Measurements from ENCODE around the gene NANOS3.
"Not testable (repeated sequence)": the region's sequence is repeated elsewhere in the genome, so short reads cannot be mapped to it uniquely, and the experiment has no call there.

NANOS3 gene

DNA sequence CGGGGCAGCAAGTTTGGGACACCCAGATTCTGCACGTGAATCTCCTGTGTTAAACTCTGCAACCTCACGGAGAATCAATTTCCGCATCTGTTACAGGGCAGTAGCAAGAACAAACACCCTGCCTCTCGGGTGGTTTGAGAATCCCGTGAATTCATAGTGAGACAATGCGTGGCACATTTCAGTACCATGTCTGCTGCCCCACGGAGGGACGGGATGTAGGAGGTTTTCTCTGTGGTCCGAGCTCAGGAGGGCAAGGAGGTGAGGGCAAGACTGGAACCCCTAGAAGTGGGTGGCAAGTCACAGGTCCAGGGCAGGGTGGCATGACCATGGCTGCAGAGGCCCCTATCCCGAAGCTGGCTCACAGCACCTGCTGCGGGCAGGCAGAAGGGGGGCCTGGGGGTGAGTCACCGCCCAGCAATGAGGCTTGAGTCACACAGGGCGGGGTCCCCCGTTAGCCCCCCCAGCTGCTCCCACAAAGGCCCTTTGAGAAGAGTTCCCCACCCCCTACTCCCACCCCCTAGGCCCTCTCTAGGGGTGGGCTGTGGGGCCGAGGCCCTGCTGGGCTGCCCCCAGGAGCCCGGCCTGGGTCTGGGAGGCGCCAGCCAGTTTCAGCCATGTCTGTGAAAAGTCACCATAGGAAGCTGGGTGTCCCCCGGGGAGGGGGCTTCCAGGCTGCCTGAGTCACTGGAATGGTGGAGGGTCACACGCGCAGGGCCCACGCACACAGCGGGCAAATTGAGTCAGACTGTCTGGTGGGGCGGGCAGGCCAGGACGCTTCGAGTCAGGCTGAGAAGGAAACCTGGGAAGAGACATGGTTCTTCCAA, 25.8 kb upstream of the NANOS3 start:
- no peaks in the 10 kb centered on the region for H3K9me3 Mint-ChIP-seq
- peak in 1 of 2 donors; percentile 43 for DNase-seq
- H3K4me1 Mint-ChIP-seq, result peaks cover 43% of the 10 kb centered on the region
- ATAC-seq, result no peak
- peak overlapping the region; percentile 80 to 89 for H3K27ac Mint-ChIP-seq
- peak overlapping the region; percentile 35 to 60 for H3K4me3 Mint-ChIP-seq
- H3K27me3 Mint-ChIP-seq, result no peaks in the 10 kb centered on the region

DNA sequence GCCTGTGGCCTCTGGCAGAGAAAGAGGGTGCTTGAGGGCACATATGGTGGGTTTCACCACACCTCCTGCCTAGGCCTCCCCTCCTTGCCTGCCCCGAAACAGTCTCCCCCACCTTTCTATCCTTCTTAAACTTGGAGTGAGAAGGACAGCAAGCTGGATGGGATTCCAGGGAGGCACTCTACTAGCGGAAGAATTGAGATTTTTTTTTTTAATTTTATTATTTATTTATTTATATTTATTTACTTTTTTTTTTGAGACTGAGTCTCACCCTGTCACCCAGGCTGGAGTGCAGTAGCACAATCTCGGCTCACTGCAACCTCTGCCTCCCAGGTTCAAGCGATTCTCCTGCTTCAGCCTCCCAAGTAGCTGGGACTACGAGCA, 25.2 kb upstream of the NANOS3 start:
- H3K4me1 Mint-ChIP-seq, result peaks cover 37% of the 10 kb centered on the region
- not testable (repeated sequence) for H3K4me3 Mint-ChIP-seq, H3K9me3 Mint-ChIP-seq, H3K27me3 Mint-ChIP-seq, ATAC-seq, DNase-seq, H3K27ac Mint-ChIP-seq

DNA sequence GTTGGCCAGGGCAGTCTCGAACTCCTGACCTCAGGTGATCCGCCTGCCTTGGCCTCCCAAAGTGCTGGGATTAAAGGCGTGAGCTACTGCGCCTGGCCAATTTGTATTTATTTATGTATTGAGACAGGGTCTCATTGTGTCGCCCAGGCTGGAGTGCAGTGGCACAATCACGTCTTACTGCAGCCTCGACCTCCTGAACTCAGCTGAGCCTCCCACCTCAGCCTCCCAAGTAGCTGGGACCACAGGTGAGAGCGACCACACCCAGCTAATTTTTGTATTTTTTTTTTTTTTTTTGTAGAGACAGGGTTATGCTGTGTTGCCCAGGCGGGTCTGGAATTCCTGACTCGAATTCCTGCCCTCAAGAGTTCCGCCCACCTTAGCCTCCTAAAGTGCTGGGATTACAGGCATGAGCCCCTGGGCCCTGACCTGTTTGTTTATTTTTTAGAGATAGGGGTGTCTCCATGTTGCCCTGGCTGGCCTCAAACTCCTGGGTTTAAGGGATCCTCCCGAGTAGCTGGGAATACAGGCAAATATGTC, 24.7 kb upstream of the NANOS3 start:
- peaks cover 34% of the 10 kb centered on the region for H3K4me1 Mint-ChIP-seq
- H3K27me3 Mint-ChIP-seq, H3K27ac Mint-ChIP-seq, ATAC-seq, H3K4me3 Mint-ChIP-seq, DNase-seq, H3K9me3 Mint-ChIP-seq: not testable (repeated sequence)

DNA sequence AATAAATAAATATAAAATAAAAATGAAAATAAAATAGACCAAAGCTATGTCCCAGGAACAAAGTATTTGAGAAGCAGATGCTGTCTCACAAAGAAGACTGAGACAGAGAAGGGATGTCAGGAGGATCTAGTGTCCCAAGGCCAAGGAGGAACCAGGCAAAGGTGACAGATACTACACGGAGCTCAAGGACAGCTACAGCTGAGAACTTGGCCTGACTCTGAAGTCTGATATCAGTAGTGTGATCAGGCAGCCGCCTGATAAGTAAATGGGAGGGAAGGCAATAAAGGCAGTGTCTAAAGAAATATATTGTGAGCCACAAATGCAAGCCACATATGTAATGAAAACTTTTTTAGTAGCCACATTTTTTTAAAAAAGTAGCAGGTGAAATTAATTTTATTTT, 20.4 kb upstream of the NANOS3 start:
- Mint-ChIP-seq H3K4me3 (no peak overlapping the region), H3K4me1 (peaks cover 23% of the 10 kb centered on the region), H3K27me3 (no peaks in the 10 kb centered on the region), H3K9me3 (no peaks in the 10 kb centered on the region), H3K27ac (peak overlapping the region in 1 of 2 donors; percentile 7)
- no peak for DNase-seq
- ATAC-seq, result no peak

DNA sequence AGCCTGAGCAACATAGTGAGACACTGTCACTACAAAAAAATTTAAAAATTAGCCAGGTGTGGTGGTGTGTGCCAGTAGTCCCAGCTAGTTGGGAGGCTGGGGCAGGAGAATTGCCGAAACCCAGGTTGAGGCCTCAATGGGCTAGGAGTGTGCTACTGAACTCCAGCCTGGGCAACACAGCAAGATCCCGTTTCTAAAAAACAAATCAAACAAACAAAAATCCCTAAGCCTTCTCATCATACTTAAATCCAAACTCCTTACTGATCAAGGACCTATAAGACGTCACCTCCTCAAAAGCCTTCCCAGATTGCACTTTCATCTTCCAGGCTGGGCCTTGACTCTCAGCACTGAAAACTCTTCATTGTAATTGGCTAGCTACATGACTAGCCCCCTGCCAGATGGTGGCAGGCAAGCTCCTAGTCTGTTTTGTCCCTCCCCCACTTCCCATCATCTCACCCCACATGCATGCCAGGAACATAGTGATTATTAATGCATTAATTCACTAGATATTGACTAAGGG, 17.5 kb upstream of the NANOS3 start:
- no peak for DNase-seq
- ATAC-seq, result no peak
- H3K4me3 Mint-ChIP-seq, result no peak overlapping the region
- peaks cover 20% of the 10 kb centered on the region for H3K27me3 Mint-ChIP-seq
- H3K9me3 Mint-ChIP-seq, result no peaks in the 10 kb centered on the region
- no peak overlapping the region for H3K27ac Mint-ChIP-seq
- H3K4me1 Mint-ChIP-seq, result peaks cover 50% of the 10 kb centered on the region

DNA sequence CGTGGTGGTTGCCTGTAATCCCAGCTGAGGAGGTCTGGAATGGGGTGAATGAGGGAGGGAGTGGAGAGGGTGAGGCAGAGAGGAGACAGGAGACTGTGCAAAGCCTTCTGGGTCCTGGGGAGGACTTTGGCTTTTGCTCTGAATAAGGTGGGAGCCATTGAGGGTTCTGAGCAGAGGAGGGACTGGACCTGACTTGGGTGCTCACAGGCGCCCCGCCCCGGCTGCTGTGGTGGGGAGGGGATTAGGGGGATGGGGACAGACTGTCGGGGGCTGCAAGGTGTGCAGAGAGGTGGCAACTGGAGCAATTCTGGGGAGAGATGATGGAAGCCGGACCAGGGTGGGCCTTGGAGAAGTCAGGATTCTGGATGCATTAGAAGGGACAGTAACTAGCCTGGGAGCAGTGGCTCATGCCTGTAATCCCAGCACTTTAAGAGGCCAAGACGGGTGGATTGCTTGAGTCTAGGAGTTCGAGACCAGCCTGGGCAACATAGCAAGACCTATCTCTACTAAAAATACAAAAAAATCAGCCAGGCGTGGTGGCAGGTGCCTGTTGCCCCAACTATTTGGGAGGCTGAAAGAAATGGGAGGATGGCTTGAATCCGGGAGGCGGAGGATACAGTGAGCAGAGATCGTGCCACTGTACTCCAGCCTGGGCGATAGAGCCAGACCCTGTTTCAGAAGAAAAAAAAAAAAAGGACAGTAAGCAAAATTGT, 16.1 kb upstream of the NANOS3 start:
- Mint-ChIP-seq H3K27ac (peak overlapping the region; percentile 97 to 99), H3K9me3 (no peaks in the 10 kb centered on the region), H3K4me3 (peak overlapping the region; percentile 98 to 100), H3K27me3 (peaks cover 25% of the 10 kb centered on the region), H3K4me1 (peaks cover 55% of the 10 kb centered on the region)
- DNase-seq, result no peak
- ATAC-seq, result no peak

DNA sequence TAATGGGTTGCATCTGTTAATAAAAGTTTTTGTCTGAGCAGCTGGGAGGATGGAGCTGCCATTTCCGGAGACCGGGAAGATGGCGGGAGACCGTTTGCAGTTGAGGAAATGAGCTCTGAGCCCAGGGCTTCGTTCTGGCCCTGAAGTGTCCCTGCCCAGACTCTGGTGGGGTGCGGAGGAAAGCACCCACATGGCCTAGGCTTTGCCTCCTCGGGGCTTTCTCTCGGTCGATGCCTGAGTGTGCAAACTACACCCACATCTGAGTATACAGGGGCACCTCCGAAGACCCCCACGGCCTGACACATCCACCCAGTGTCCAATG, 15.6 kb upstream of the NANOS3 start:
- Mint-ChIP-seq H3K27me3 (peaks cover 29% of the 10 kb centered on the region), H3K27ac (peak overlapping the region; percentile 97 to 99), H3K9me3 (no peaks in the 10 kb centered on the region), H3K4me1 (peaks cover 59% of the 10 kb centered on the region), H3K4me3 (peak overlapping the region; percentile 98 to 100)
- ATAC-seq (peak; percentile 49), DNase-seq (no peak)

DNA sequence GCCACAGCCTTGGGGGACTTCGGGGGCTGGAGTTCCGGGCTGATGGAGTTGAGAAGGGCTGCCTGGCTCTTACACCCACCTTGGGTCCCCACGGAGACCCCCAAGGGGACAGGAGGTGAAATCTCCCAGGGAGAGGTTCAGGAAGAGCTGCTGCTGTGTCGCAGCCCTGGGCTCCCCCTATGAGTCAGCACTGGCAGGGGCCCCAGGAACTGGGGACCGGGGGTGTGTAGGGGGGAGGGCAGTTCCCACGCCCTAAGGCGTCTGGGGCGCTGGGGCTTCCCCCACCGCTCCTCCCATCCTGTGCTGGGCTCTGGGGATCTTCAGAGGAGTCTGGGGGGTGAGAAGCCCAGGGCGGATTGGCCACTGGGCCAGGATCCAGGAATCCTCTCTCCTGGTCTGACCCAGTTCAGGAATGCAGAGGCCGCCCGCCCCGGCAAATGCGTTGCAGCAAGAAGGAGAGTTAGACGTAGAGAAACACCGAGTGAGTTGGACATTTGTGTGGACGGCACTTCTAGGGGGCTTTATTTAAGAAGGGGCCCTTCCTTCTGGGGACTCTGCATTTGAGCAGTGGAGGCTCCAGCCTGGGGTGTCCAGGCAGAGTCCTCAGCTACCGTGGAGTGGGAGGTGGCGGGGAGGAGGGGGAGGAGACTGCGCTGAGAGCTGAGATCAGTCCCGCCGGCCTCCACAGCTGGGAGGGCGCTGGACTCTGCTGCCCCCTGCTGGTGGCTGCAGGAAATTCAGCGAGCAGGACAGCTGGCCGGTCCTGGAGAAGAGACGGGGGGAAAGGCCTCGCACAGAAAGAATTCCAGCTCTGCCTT, 15.0 kb upstream of the NANOS3 start:
- peak overlapping the region; percentile 97 to 99 for H3K27ac Mint-ChIP-seq
- H3K4me3 Mint-ChIP-seq, result peak overlapping the region; percentile 98 to 100
- H3K4me1 Mint-ChIP-seq, result peaks cover 65% of the 10 kb centered on the region
- no peaks in the 10 kb centered on the region for H3K9me3 Mint-ChIP-seq
- peaks cover 35% of the 10 kb centered on the region for H3K27me3 Mint-ChIP-seq
- ATAC-seq, result peak; percentile 94
- DNase-seq, result peak; percentile 87 to 88

DNA sequence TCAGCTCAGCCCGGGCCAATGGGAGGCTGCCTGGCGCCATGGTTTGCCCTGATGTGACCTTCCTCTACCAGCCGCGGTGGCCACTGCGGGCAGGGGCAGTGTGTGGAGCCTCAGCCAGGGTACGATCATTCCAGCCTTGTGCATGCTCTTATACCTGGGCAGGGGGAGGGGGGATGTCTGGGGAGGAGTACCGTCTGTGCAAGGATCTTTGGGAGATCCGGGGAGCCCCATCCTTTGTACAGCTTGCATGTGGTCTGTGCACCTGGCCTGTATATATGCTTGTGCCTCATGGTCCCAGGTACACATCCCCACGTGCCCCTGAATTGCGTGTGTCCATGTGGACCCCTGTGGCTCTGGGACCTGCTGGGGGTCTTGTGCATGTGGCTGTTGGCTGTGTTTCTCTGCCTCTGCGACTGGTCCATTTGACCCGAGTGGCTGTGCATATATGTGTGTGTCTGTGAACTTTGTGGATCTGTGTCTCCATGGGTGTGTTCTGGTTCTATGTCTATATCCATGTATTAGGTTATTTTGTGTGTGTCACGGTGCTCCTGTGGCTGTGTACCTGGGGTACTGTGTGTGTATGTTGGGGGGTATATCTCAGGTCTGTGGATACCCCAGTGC, 12.8 kb upstream of the NANOS3 start:
- Mint-ChIP-seq H3K27me3 (peaks cover 50% of the 10 kb centered on the region), H3K4me3 (peak overlapping the region; percentile 77 to 79), H3K4me1 (peaks cover 76% of the 10 kb centered on the region), H3K9me3 (no peaks in the 10 kb centered on the region), H3K27ac (peak overlapping the region in 1 of 2 donors; percentile 64)
- DNase-seq, result no peak
- ATAC-seq, result no peak

DNA sequence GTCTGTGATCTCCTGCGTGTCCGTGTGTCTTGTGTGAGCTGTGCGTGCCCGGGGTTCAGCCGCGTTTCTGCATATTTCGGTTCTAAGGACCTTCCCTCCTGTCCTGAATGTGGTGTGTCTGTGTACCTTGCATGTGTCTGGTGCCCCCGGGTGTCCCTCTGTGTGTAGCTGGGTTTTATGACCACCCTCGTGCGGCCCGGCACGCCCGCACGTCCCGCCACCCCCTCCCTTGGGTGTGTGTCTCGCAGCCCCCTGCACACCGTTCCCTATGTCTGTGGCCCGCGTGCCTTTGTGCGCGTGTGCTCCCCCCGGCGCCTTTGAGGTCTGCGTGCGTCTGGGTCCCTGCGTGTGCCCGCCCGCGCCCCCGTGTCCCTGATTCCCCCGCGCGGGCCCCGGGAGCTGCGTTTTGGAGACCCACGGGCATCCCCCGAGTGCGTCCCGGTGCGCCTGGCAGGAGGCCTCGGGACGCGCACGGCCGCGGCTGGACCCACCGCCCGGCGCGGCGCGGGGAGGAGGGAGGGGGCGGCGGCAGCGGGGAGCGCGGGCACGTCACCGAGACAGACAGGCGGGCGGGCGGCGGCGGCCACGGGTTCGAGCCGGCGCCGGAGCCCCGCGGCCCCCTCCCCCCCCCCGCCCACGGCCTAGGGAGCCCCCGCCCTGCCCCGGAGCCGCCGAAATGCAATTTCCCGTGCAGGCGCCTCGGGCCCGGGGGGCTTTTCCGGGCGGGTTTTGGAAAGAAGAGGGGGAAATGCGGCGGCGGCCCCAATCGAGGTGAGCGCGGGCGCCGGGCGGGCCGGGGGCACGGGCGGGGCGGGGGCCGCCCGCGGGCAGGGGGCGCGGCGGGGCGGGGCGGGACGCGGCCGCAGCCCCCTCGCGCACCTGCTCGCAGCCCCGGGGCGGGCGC, 12.0 kb upstream of the NANOS3 start:
- Mint-ChIP-seq H3K4me3 (peak overlapping the region; percentile 77 to 79), H3K27me3 (peaks cover 57% of the 10 kb centered on the region), H3K9me3 (no peaks in the 10 kb centered on the region), H3K4me1 (peaks cover 77% of the 10 kb centered on the region), H3K27ac (peak overlapping the region in 1 of 2 donors; percentile 64)
- ATAC-seq (no peak), DNase-seq (no peak)

DNA sequence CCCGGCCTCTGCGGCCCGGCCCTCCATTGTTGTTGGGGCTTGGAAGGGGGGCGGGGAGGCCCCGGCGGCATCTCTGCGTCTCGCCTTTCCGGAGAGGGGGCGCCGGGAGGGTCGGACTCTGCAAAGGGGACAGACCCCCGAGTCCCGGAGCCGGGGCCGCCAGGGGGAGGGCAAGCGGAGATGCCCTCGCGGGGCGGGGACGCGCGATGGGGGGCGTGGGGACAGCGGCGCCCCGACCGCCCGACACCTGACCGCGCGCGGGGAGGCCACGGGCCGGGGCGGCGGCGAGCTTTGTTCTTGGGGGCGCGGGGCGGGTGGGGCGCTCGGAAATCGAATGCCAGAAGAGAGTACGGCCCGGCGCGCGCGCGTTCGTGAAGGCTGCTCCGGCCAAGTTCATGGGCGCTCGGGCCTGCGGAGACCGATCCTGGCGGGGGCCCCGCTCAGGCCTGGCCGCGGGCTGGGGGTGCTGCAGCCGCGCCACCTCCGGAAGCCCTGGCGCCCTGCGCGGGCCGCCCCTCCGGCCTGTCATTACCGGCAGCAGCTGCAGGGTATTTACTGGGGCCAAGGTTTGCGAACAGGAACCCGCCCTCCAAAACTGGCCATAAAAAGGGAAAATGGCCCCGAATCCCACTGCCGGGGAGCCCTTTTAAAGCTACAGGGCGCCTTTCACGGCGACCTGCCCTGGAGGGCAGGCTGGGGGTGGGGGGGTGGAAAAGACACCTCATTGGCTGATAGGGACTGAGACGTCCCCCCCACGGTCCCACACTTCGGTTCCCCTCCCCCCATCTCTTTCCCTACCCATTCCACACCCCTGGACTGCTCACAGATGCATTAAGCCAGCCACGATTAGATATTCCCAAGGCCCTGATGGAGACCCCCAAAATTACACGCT, 11.1 kb upstream of the NANOS3 start:
- ATAC-seq, result no peak
- Mint-ChIP-seq H3K4me3 (peak overlapping the region; percentile 60 to 84), H3K27ac (peak overlapping the region in 1 of 2 donors; percentile 7), H3K27me3 (peaks cover 66% of the 10 kb centered on the region), H3K9me3 (no peaks in the 10 kb centered on the region), H3K4me1 (peaks cover 72% of the 10 kb centered on the region)
- DNase-seq, result no peak

DNA sequence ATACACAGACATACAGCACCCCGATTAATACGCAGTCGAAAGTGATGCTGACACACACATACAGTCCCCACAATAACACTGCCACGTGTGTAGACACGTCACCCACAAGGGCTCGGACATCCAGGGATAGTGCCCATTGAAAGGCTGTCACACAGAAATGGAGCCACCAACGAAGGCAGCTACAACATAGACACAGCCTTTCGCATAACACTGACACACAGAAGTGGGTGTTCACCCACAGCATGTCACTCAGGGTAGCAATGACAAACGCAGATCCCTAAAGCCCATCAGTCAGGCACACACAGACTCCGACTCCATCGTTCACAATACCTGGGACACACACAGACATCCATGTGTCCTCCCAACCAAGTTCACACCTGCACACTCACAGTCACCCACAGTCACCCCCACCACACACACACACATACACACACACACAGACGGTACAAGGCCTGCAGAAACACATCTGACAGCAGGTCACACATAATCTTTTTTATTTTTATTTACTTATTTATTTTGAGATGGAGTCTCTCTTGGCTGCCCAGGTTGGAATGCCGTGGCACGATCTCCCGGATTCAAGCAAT, 10.4 kb upstream of the NANOS3 start:
- peaks cover 72% of the 10 kb centered on the region for H3K4me1 Mint-ChIP-seq
- no peak overlapping the region for H3K27ac Mint-ChIP-seq
- peak overlapping the region; percentile 60 to 84 for H3K4me3 Mint-ChIP-seq
- DNase-seq (no peak), ATAC-seq (no peak)
- no peaks in the 10 kb centered on the region for H3K9me3 Mint-ChIP-seq
- H3K27me3 Mint-ChIP-seq, result peaks cover 73% of the 10 kb centered on the region

DNA sequence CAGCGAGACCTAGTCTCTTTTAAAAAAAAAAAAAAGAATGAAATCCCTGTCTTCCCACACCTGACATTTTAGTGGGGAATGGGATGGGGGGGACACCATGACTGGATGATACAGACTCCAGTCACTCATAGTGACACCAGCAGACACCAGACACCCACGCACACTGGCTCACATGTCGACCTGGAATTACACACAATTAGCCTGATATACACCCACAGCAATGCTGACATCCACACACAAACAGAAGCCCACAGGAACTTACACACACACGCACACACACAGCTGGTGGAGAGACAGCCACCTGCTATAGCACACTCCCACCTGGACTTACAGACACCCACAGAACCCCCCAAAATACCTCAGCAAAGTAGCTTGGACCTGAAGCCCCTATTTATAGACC, 8.3 kb upstream of the NANOS3 start:
- peak overlapping the region in 1 of 2 donors; percentile 34 for H3K27ac Mint-ChIP-seq
- H3K27me3 Mint-ChIP-seq, result peaks cover 70% of the 10 kb centered on the region
- DNase-seq (no peak), ATAC-seq (no peak)
- H3K9me3 Mint-ChIP-seq, result no peaks in the 10 kb centered on the region
- H3K4me3 Mint-ChIP-seq, result no peak overlapping the region
- peaks cover 68% of the 10 kb centered on the region for H3K4me1 Mint-ChIP-seq
